SK-N-SH treated with all-trans-retinoic acid at 6 μM for 48 hours (cell line): Measurements from ENCODE around the gene MYB.

Source experiments
- ATAC-seq: fragments of 200-7000 bp; cut with Tn5 transposase; 3 replicates; pipeline ENCODE4 v1.9.1; 2020; ENCODE audit warnings: mild to moderate bottlenecking, moderate library complexity
- ARNTL ChIP-seq: fragments of 450-650 bp; formaldehyde crosslinking; IDR thresholded peaks from 2 replicates; pipeline ENCODE4 v1.5.0; 2020; ENCODE audit warnings: low read depth, mild to moderate bottlenecking, moderate library complexity, borderline replicate concordance
- CSDC2 ChIP-seq: fragments of 250-450 bp; sonication (Bioruptor Pico); IDR thresholded peaks from 2 replicates; pipeline ENCODE4 v1.5.0; 2020; ENCODE audit warnings: mild to moderate bottlenecking, moderate library complexity
- ESRRG ChIP-seq: fragments of 250-450 bp; sonication (Bioruptor Pico); IDR thresholded peaks from 2 replicates; pipeline ENCODE4 v1.6.1; 2021; ENCODE audit warnings: mild to moderate bottlenecking
- GLIS3 ChIP-seq: fragments of 250-450 bp; sonication (Bioruptor Pico); IDR thresholded peaks from 2 replicates; pipeline ENCODE4 v1.5.0; 2020; ENCODE audit warnings: mild to moderate bottlenecking, moderate library complexity
- ISL1 ChIP-seq: fragments of 250-450 bp; sonication (Bioruptor Pico); IDR thresholded peaks from 2 replicates; pipeline ENCODE4 v2.1.2; 2022; ENCODE audit warnings: mild to moderate bottlenecking, moderate library complexity
- PPARA ChIP-seq: fragments of 250-450 bp; sonication (Bioruptor Pico); IDR thresholded peaks from 2 replicates; pipeline ENCODE4 v1.5.0; 2020; ENCODE audit warnings: mild to moderate bottlenecking, borderline replicate concordance
- RARB ChIP-seq: fragments of 250-450 bp; sonication (Bioruptor Pico); IDR thresholded peaks from 2 replicates; pipeline ENCODE4 v1.8.0; 2021; ENCODE audit warnings: mild to moderate bottlenecking, moderate library complexity
- SNAI2 ChIP-seq: fragments of 250-450 bp; sonication (Bioruptor Pico); IDR thresholded peaks from 2 replicates; pipeline ENCODE4 v1.5.0; 2020; ENCODE audit warnings: mild to moderate bottlenecking, moderate library complexity
- TCF4 ChIP-seq: fragments of 250-450 bp; sonication (Bioruptor Pico); IDR thresholded peaks from 2 replicates; pipeline ENCODE4 v1.8.0; 2021; ENCODE audit warnings: mild to moderate bottlenecking, moderate library complexity, borderline replicate concordance
- TOX ChIP-seq: fragments of 250-450 bp; sonication (Bioruptor Pico); IDR thresholded peaks from 2 replicates; pipeline ENCODE4 v1.8.0; 2021; ENCODE audit warnings: mild to moderate bottlenecking, moderate library complexity, borderline replicate concordance
- ZC3H10 ChIP-seq: fragments of 250-450 bp; sonication (Bioruptor Pico); IDR thresholded peaks from 2 replicates; pipeline ENCODE4 v1.5.1; 2021; ENCODE audit warnings: mild to moderate bottlenecking, moderate library complexity
- ZFP3 ChIP-seq: fragments of 250-450 bp; sonication (Bioruptor Pico); IDR thresholded peaks from 2 replicates; pipeline ENCODE4 v1.5.0; 2020; ENCODE audit warnings: mild to moderate bottlenecking, moderate library complexity
- ZNF565 ChIP-seq: fragments of 450-650 bp; formaldehyde crosslinking; conservative IDR thresholded peaks from 2 replicates; pipeline ENCODE4 v1.5.0; 2020; ENCODE audit warnings: low read depth, mild to moderate bottlenecking, moderate library complexity
- ZNF70 ChIP-seq: fragments of 450-650 bp; formaldehyde crosslinking; IDR thresholded peaks from 2 replicates; pipeline ENCODE4 v1.5.0; 2020; ENCODE audit warnings: mild to moderate bottlenecking, moderate library complexity
- ZNF8 ChIP-seq: fragments of 450-650 bp; formaldehyde crosslinking; IDR thresholded peaks from 2 replicates; pipeline ENCODE4 v1.5.0; 2020; ENCODE audit warnings: mild to moderate bottlenecking, moderate library complexity
- TF ChIP-seq, protein P1 (sequence below): fragments of 250-450 bp; sonication (Bioruptor Pico); IDR thresholded peaks from 2 replicates; pipeline ENCODE4 v1.5.1; 2020; ENCODE audit warnings: low read depth, mild to moderate bottlenecking, moderate library complexity
- TF ChIP-seq, protein P2 (sequence below): fragments of 250-450 bp; sonication (Bioruptor Pico); IDR thresholded peaks from 2 replicates; pipeline ENCODE4 v1.8.0; 2021; ENCODE audit warnings: low read depth, mild to moderate bottlenecking, moderate library complexity, borderline replicate concordance
- TF ChIP-seq, protein P3 (sequence below): fragments of 250-450 bp; sonication (Bioruptor Pico); IDR thresholded peaks from 2 replicates; pipeline ENCODE4 v1.8.0; 2020; ENCODE audit warnings: mild to moderate bottlenecking, moderate library complexity, borderline replicate concordance
- TF ChIP-seq, protein P4 (sequence below): fragments of 250-450 bp; sonication (Bioruptor Pico); IDR thresholded peaks from 2 replicates; pipeline ENCODE4 v1.5.0; 2020; ENCODE audit warnings: mild to moderate bottlenecking, moderate library complexity
- TF ChIP-seq, protein P5 (sequence below): fragments of 250-450 bp; sonication (Bioruptor Pico); IDR thresholded peaks from 2 replicates; pipeline ENCODE4 v1.5.1; 2021; ENCODE audit warnings: mild to moderate bottlenecking, moderate library complexity

The MYB gene

DNA sequence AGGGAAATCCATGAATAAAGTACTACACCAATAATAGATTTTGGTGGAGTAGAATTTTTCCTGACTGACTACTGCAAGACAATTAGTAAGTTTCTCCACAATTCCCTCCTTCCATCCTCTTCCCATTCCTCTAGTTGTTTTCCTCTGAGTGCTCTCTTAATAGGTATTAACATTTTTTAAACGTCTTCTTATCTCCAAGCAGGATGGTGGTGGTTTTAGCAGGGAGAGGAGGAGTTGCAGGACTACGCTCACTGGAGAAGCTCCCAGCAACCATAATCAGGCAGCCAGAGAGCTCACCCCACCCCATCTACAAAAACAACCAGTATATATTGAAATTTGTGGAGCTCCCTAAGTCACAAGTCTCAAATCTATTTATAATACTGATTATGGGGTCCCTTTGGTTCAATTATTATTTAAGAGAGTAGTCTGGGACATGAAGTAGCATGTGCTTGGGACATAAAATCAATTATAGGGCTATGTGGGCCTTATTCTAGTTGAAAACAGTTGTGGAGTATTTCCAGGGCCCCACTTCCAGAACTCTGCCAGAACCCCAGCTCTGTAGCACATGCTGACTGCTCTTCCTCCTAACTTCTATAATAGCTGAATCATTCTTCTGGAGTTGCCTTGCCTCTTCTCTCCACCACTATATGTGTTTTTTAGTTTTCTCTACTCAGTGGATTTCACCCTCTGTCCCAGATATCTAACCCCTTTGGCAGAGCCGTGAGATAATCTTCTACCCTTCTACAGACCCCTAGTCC is 49.8 kb downstream of the MYB start:
- no peak for ATAC-seq
- TF ChIP-seq, protein P1, sequence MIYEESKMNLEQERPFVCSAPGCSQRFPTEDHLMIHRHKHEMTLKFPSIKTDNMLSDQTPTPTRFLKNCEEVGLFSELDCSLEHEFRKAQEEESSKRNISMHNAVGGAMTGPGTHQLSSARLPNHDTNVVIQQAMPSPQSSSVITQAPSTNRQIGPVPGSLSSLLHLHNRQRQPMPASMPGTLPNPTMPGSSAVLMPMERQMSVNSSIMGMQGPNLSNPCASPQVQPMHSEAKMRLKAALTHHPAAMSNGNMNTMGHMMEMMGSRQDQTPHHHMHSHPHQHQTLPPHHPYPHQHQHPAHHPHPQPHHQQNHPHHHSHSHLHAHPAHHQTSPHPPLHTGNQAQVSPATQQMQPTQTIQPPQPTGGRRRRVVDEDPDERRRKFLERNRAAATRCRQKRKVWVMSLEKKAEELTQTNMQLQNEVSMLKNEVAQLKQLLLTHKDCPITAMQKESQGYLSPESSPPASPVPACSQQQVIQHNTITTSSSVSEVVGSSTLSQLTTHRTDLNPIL (CRISPR knock-in tag) = no peak
- TF ChIP-seq, protein P2, sequence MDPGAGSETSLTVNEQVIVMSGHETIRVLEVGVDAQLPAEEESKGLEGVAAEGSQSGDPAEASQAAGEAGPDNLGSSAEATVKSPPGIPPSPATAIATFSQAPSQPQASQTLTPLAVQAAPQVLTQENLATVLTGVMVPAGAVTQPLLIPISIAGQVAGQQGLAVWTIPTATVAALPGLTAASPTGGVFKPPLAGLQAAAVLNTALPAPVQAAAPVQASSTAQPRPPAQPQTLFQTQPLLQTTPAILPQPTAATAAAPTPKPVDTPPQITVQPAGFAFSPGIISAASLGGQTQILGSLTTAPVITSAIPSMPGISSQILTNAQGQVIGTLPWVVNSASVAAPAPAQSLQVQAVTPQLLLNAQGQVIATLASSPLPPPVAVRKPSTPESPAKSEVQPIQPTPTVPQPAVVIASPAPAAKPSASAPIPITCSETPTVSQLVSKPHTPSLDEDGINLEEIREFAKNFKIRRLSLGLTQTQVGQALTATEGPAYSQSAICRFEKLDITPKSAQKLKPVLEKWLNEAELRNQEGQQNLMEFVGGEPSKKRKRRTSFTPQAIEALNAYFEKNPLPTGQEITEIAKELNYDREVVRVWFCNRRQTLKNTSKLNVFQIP = no peak
- TF ChIP-seq, protein P3, sequence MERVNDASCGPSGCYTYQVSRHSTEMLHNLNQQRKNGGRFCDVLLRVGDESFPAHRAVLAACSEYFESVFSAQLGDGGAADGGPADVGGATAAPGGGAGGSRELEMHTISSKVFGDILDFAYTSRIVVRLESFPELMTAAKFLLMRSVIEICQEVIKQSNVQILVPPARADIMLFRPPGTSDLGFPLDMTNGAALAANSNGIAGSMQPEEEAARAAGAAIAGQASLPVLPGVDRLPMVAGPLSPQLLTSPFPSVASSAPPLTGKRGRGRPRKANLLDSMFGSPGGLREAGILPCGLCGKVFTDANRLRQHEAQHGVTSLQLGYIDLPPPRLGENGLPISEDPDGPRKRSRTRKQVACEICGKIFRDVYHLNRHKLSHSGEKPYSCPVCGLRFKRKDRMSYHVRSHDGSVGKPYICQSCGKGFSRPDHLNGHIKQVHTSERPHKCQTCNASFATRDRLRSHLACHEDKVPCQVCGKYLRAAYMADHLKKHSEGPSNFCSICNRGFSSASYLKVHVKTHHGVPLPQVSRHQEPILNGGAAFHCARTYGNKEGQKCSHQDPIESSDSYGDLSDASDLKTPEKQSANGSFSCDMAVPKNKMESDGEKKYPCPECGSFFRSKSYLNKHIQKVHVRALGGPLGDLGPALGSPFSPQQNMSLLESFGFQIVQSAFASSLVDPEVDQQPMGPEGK (CRISPR knock-in tag) = no peak
- TF ChIP-seq ZNF70 (CRISPR knock-in tag) (no peak), TCF4 (CRISPR knock-in tag) (no peak), RARB (CRISPR knock-in tag) (no peak), ESRRG (CRISPR knock-in tag) (no peak), ZFP3 (CRISPR knock-in tag) (no peak), SNAI2 (CRISPR knock-in tag) (no peak), ZNF565 (CRISPR knock-in tag) (no peak), ZC3H10 (CRISPR knock-in tag) (no peak), PPARA (CRISPR knock-in tag) (no peak)
- TF ChIP-seq, protein P4, sequence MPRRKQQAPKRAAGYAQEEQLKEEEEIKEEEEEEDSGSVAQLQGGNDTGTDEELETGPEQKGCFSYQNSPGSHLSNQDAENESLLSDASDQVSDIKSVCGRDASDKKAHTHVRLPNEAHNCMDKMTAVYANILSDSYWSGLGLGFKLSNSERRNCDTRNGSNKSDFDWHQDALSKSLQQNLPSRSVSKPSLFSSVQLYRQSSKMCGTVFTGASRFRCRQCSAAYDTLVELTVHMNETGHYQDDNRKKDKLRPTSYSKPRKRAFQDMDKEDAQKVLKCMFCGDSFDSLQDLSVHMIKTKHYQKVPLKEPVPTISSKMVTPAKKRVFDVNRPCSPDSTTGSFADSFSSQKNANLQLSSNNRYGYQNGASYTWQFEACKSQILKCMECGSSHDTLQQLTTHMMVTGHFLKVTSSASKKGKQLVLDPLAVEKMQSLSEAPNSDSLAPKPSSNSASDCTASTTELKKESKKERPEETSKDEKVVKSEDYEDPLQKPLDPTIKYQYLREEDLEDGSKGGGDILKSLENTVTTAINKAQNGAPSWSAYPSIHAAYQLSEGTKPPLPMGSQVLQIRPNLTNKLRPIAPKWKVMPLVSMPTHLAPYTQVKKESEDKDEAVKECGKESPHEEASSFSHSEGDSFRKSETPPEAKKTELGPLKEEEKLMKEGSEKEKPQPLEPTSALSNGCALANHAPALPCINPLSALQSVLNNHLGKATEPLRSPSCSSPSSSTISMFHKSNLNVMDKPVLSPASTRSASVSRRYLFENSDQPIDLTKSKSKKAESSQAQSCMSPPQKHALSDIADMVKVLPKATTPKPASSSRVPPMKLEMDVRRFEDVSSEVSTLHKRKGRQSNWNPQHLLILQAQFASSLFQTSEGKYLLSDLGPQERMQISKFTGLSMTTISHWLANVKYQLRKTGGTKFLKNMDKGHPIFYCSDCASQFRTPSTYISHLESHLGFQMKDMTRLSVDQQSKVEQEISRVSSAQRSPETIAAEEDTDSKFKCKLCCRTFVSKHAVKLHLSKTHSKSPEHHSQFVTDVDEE = no peak

DNA sequence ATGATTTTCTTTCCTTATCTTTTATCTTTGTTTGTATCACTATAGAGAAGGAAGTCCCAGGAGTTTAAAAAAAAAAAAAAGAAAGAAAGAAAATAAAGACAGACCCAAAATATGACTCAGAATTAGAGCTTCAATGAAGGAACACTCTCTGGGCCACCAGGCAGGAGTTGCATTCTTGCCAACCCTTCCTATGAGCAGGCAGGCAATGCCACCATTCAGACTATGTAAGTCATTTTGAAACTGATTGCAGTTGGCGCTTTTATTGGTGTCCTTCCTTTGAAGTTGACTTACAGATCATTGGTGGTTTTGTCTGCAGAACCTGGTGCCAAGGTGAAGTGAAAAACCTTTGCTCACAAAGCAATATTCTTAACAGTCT is 50.3 kb downstream of the MYB start:
- no peak for TF ChIP-seq ISL1
- TF ChIP-seq TCF4 (CRISPR knock-in tag) = no peak
- no peak for TF ChIP-seq ZNF8
- no peak for TF ChIP-seq TOX (CRISPR knock-in tag)
- TF ChIP-seq ZFP3 (CRISPR knock-in tag) = no peak
- no peak for ATAC-seq

DNA sequence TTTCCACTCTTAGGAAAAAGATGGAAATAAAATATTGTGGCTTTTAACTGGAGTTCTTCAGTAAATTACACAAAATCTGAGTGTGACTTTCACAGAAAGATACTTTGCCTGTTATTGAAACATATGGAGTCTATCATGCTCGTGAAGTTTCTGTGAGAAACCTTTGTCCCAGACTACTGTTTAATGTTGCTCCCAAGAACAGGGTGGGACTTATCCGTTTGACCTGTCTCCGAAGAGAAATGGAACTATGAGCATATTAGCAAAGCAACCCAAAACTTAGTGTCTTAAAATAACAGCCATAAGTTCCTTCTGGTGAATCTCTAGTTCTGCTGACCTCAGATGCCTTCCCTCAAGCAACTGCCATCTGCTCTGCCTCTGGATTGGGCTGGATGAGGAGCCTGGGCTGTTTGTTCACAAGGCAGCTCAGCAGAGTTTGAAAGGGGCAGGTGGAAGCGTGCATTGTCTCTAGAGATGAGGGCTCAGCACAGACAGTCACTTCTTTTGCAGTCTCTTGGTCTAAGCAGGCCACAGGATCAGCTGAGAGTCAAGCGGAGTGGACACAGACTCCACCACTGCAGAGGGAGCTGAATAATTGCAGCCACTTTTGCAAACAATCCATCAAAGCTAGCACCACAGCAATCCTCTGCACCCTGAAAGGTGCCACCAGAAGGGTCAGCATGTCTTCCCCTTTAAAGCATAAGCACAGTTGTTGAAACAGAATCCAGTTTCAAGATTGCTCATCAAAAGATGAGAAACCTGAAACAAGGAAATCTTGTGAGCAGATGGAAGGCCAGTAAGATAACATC is 52.8 kb downstream of the MYB start:
- no peak; the same call in 2 of the 3 replicates for ATAC-seq
- TF ChIP-seq ISL1 = no peak
- TF ChIP-seq SNAI2 (CRISPR knock-in tag) = no peak
- TF ChIP-seq PPARA (CRISPR knock-in tag) = no peak
- no peak for TF ChIP-seq RARB (CRISPR knock-in tag)
- no peak for TF ChIP-seq ZNF565 (CRISPR knock-in tag)
- no peak for TF ChIP-seq CSDC2 (CRISPR knock-in tag)
- TF ChIP-seq, protein P1 (CRISPR knock-in tag) = no peak
- TF ChIP-seq, protein P5, sequence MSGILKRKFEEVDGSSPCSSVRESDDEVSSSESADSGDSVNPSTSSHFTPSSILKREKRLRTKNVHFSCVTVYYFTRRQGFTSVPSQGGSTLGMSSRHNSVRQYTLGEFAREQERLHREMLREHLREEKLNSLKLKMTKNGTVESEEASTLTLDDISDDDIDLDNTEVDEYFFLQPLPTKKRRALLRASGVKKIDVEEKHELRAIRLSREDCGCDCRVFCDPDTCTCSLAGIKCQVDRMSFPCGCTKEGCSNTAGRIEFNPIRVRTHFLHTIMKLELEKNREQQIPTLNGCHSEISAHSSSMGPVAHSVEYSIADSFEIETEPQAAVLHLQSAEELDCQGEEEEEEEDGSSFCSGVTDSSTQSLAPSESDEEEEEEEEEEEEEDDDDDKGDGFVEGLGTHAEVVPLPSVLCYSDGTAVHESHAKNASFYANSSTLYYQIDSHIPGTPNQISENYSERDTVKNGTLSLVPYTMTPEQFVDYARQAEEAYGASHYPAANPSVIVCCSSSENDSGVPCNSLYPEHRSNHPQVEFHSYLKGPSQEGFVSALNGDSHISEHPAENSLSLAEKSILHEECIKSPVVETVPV = no peak
- TF ChIP-seq ESRRG (CRISPR knock-in tag) = no peak
- no peak for TF ChIP-seq GLIS3
- TF ChIP-seq, protein P3 (CRISPR knock-in tag) = no peak
- TF ChIP-seq TCF4 (CRISPR knock-in tag) = no peak
- TF ChIP-seq ARNTL (CRISPR knock-in tag) = no peak
- TF ChIP-seq, protein P2 = no peak
- no peak for TF ChIP-seq ZNF70 (CRISPR knock-in tag)
- no peak for TF ChIP-seq ZFP3 (CRISPR knock-in tag)
